HTR-8/SVneo (cell line): ENCODE data around the gene ACTL9.
A peak's percentile ranks its signal among the peaks of the same experiment; 100 is the strongest.

Experiments used
- DNase-seq: peaks from one replicate; pipeline ENCODE4 v3.0.0; 2011; ENCODE audit warnings: low spot score, mixed read lengths; ENCODE audit not compliant: insufficient read length
- FAIRE-seq: peaks from 2 replicates; lab custom pipeline; 2011; peaks lifted over from hg19 to GRCh38; lab: Jason Lieb, UNC

ACTL9 gene

DNA sequence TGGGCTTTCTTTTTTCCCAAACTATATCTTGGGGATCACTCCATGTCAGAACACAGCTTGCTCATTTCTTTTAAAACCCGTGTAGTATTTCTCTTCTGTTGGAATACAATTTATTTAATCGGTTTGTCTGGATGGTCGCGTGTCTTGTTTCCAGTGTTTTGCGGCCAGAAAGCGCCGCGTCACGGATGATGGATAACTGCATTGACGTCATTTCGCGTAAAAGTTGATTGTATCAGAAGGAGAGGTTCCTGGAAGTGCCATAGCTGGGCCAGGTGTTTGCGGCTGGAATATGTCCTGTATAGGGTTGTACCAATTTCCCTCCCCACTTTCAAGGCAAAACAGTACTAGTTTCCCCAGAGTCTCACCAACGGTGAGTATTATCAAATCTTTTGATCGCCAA, 9.7 kb downstream of the ACTL9 start:
- FAIRE-seq (no peak), DNase-seq (no peak)

DNA sequence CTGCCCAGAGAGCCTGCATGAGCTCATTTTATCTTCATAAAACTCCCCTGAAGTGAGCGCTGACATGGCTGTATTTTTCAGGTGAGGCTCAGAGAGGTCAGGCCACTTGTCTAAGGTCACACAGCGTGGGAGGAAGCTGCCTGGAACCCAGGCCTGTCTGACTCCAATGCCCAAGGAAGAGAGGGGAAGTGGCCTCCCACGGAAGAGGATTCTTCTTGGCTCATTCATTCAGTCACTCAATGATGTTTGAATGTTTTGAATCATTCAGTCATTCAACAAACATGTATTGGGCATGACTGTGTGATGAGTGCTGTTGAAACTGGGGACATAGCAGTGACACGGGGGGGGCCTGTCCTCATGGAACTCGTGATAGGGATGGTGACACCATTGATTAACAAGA, 12.0 kb downstream of the ACTL9 start:
- DNase-seq: no peak
- no peak for FAIRE-seq

GRCh38 chr19:8684001-8684902, 14.3 kb downstream of the ACTL9 start:
- FAIRE-seq (peak; percentile 9), DNase-seq (no peak)

GRCh38 chr19:8682931-8683330, 15.7 kb downstream of the ACTL9 start:
- no peak for FAIRE-seq
- no peak for DNase-seq

DNA sequence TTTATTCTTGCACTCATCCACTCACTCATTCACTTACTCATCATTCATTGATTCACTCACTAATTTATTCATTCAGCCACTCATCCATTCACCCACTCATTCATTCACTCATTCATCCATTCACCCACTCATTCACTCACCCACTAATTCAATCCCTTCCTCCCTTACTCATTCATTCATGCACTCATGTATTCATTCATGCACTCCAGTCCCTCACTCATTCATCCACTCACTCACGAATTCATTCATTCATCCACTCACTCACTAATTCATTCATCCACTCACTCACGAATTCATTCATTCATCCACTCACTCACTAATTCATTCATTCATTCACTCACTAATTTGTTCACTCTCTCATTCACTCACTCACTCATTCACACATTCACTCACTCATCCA, 16.1 kb downstream of the ACTL9 start:
- DNase-seq (no peak), FAIRE-seq (no peak)

- DNase-seq (no peak), FAIRE-seq (no peak)
Observed at GRCh38 chr19:8681345-8682029, 17.1 kb downstream of the ACTL9 start.

DNA sequence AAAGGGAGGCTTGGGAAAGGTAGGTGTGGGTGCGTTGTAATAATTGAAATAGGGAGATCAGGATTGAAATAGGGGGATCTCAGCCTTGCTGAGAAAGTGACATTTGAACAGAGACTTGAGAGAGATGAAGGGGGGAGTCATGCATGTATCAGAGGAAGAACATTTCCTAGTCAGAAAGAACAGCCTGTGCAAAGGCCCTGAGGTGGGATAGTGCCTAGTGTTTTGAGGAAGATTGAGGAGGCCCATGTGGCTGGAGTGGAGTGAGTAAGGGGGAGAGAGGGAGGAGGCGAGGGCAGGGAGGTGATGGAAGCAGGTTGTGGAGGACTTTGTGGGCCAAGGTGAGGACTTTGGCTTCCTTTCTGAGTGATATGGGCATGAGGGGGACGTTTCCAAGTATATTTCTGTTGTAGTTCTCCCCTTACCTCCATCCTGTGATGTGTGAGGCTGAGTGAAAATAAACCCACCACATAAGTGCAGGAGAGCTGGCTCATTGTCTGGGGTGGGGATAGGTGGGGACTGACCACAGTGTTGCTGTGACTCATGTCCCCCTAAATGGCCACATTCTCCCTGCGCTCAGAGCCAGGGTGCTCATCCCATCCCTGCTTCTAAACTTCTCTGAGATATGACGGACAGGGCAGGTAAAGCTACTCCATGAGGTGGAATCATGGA, 17.8 kb downstream of the ACTL9 start:
- no peak for DNase-seq
- no peak for FAIRE-seq

- FAIRE-seq (no peak), DNase-seq (no peak)
Observed at GRCh38 chr19:8678244-8678807, 20.3 kb downstream of the ACTL9 start.

GRCh38 chr19:8675066-8675465, 23.5 kb downstream of the ACTL9 start:
- FAIRE-seq (no peak), DNase-seq (no peak)

- no peak for FAIRE-seq
- no peak for DNase-seq
Observed at GRCh38 chr19:8673276-8673891, 25.2 kb downstream of the ACTL9 start.

DNA sequence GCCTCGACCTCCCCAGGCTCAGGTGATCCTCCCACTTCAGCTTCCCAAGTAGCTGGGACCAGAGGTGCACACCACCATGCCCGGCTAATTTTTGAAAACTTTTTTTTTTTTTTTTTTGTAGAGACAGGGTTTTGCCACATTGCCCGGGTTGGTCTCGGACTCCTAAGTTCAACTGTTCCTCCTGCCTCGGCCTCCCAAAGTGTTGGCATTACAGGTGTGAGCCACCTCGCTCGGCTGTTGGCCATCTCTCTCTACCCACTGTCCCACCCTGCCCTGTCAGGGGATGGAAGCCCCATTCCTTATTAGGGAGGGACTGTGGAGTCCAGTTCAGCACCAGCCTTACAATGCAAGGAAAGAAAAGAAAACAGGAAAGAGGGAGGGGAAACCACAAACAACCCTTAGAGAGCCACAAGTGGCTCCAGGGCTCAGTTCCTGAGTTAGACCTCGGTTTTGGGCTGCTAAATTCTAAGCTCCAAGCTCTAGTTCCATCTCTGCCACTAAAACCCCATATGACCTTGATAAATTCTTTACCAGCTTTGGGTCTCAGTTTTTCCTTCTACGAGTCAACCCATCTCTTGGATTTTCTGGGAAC, 31.7 kb downstream of the ACTL9 start:
- no peak for FAIRE-seq
- no peak for DNase-seq

DNA sequence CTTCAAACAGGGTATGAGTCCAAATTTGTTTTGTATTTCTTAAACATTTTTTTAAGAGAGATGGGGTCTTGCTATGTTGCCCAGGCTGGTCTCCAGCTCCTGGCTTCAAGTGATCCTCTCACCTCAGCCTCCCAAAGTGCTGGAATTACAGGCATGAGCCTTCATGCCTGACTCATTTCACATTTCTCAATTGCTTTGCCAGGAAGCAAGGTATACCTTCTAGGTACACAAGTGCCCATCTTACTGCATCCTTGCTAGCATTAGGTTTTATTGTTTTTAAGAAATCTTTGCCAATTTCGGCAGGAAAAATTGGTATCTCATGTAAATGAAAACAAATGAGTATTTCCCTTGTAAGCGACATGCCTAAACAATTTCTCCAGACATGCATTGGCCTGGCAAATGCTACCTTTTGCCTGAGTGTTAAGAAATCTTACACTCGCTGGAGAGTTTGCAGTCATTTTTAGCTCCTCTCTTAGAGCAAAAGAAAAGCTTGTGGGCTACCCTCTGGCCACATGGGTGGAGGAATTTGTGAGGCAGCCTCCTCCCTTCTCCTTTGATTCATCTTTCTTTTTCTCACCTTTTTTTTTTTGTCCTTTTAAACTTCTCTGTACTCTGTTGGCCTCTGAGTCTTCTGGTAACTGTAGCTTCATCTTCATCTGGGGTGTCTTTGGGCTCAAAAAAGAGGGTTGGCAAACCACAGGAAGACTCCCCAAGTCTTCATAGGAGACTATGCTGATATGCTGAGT, 33.0 kb downstream of the ACTL9 start:
- DNase-seq: no peak
- no peak for FAIRE-seq

DNA sequence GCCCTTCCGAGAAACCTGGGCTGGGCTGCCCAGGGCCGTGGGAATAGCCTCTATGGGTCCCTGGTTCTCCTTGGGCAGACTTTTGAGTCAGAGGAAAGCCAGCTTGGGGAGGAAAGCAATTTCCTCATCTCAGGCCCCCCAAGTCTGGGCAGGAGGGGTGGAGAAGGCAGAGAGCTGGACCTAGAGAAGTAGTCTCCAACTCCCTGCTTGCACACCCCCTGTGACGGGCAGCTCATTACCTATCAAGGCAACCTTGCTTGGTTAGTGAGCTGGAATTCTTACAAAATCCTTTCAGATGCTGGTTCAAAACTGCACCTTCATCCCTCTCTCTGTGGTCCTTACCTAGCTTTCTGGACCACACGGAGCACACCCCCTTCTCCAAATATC, 33.9 kb downstream of the ACTL9 start:
- FAIRE-seq (no peak), DNase-seq (no peak)

GRCh38 chr19:8663920-8664670, 34.5 kb downstream of the ACTL9 start:
- DNase-seq: no peak
- no peak for FAIRE-seq

GRCh38 chr19:8662263-8662662, 36.3 kb downstream of the ACTL9 start:
- FAIRE-seq (no peak), DNase-seq (no peak)

- DNase-seq (no peak), FAIRE-seq (no peak)
Observed at GRCh38 chr19:8659905-8660304, 38.7 kb downstream of the ACTL9 start.

- DNase-seq: no peak
- FAIRE-seq: peak; percentile 26
Observed at GRCh38 chr19:8657869-8658268, 40.7 kb downstream of the ACTL9 start.

- no peak for FAIRE-seq
- DNase-seq: no peak
Observed at GRCh38 chr19:8655340-8655709, 43.3 kb downstream of the ACTL9 start.
